Activated CD4-positive, alpha-beta T cell treated with anti-CD3 and anti-CD28 coated beads for 36 hours (primary cell): ENCODE measurements around the gene PSMB1. TPM values are rescaled to one million over a fixed set of nuclear protein-coding genes. Genes with fewer than 3 reads are reported as not detected.
A peak's percentile ranks its signal among the peaks of the same experiment; 100 is the strongest.
"Not testable (repeated sequence)": the region's sequence is repeated elsewhere in the genome, so short reads cannot be mapped to it uniquely, and the experiment has no call there.

Source experiments
- ATAC-seq: fragments of 200-7000 bp; cut with Tn5 transposase; one replicate; pipeline ENCODE4 v1.10.0; 2021; ENCODE audit warnings: mild to moderate bottlenecking, moderate library complexity
- CTCF ChIA-PET: fragments of 350-600 bp; sonication (Branson Sonifier 250); formaldehyde crosslinking; loops from one replicate; lab custom pipeline; 2021; ENCODE audit warnings: antibody characterized with exemption; lab: Charles Lee
- POLR2A ChIA-PET: fragments of 350-600 bp; sonication (Branson Sonifier 250); formaldehyde crosslinking; loops from one replicate; lab custom pipeline; 2021; ENCODE audit warnings: antibody characterized with exemption, inconsistent platforms; lab: Charles Lee
- DNase-seq: peaks from one replicate; pipeline ENCODE4 v3.0.0-alpha.2; 2020
- H3K27ac Mint-ChIP-seq: one replicate; pipeline ENCODE4 v1.8.0; 2021; ENCODE audit warnings: mixed read lengths
- H3K27me3 Mint-ChIP-seq: one replicate; pipeline ENCODE4 v1.8.0; 2021; ENCODE audit warnings: mixed read lengths
- H3K36me3 Mint-ChIP-seq: one replicate; pipeline ENCODE4 v1.8.0; 2021; ENCODE audit warnings: low read depth, mixed read lengths
- H3K4me1 Mint-ChIP-seq: one replicate; pipeline ENCODE4 v1.8.0; 2021; ENCODE audit warnings: mixed read lengths
- H3K4me3 Mint-ChIP-seq: one replicate; pipeline ENCODE4 v1.8.0; 2021; ENCODE audit warnings: mild to moderate bottlenecking, moderate library complexity, mixed read lengths
- H3K9me3 Mint-ChIP-seq: one replicate; pipeline ENCODE4 v1.8.0; 2021; ENCODE audit warnings: low read depth, mixed read lengths
- intact Hi-C, 2 experiments: fragments of 100-400 bp; cut with DNase I in 1 of 2; cut with micrococcal nuclease in 1 of 2; formaldehyde crosslinking; loops; one replicate each; pipeline versions ENCODE4 v1.14.2 to v1.15.1; 2022 to 2024; cut with DNase I, micrococcal nuclease
- total RNA-seq, 2 experiments: library from RNA; stranded (reverse); gene quantifications; one replicate each; pipeline ENCODE4 v1.2.3, GENCODE V29; 2021

The PSMB1 gene
- total RNA-seq, 2 experiments from 2014 or later: 129 to 245 TPM

DNA sequence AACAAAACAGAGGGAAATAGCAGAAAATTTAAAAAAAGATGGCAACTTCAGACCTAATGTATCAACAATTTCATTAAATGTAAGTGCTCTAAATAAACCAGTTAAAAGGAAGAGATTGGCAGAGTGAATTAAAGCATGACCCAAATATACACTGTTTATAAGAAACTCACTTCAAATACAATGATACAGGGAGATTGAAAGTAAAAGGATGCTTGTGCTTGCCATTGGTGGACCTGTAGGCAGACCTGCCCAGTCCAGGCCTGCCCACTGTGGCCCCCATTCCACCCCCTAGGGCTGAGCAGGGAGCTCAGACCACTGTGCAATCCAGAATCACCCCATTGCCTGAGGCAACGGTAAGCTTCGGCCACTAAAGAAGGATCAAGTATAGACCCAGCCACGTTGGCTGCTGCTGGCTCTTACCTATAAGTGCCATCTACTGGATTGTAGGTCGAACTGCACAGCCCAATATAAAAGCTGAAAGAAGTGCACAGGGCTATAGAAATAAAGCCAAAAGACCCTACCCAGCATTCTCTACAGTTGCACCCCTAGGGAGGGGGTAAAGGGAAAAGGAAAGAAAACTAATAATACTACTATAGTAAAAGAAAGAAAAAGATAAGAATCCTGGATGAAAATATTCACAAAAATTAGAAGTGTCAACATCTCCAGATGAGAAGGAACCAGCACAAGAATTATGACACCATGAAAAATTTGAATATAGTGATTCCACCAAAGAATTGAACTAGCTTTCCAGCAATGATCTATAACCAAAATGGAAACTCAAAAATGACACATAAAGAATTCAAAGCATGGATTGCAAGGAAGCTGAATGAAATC, 36.1 kb downstream of the PSMB1 start:
- ChIA-PET POLR2A (no interaction called here), CTCF (interaction anchor here (0.6 to 2.2 kb wide), 14 partner anchors 9 to 727 kb away, joined by 3 to 18 read pairs (median 4); no protein-coding TSS in a partner anchor)
- H3K36me3 Mint-ChIP-seq: no peaks in the 10 kb centered on the region
- no peaks in the 10 kb centered on the region for H3K4me1 Mint-ChIP-seq
- intact Hi-C loops: loop anchor here (1.0 to 5.0 kb wide), 7 partner anchors 225 to 1560 kb away; partner anchors contain the start of gene DLL1 (in 1 of the 2)
- peaks cover 33% of the 10 kb centered on the region for H3K27me3 Mint-ChIP-seq
- H3K4me3 Mint-ChIP-seq: no peak overlapping the region
- H3K9me3 Mint-ChIP-seq: no peaks in the 10 kb centered on the region
- no peak overlapping the region for H3K27ac Mint-ChIP-seq
- ATAC-seq (peak; percentile 97), DNase-seq (peak; percentile 59)

- no peak overlapping the region for H3K4me3 Mint-ChIP-seq
- no peak overlapping the region for H3K27ac Mint-ChIP-seq
- ATAC-seq: no peak
- H3K9me3 Mint-ChIP-seq: no peaks in the 10 kb centered on the region
- intact Hi-C loops: loop anchor here (5.0 kb wide), 2 partner anchors 223 to 1558 kb away; partner anchors contain the start of gene DLL1 (in 1 of the 2)
- H3K36me3 Mint-ChIP-seq: no peaks in the 10 kb centered on the region
- ChIA-PET POLR2A (no interaction called here), CTCF (no interaction called here)
- DNase-seq: no peak
- peaks cover 37% of the 10 kb centered on the region for H3K27me3 Mint-ChIP-seq
- no peaks in the 10 kb centered on the region for H3K4me1 Mint-ChIP-seq
Measured at GRCh38 chr6:170514908-170515307, 38.2 kb downstream of the PSMB1 start.

- Mint-ChIP-seq H3K27ac (no peak overlapping the region), H3K4me1 (no peaks in the 10 kb centered on the region), H3K27me3 (peaks cover 26% of the 10 kb centered on the region), H3K9me3 (no peaks in the 10 kb centered on the region), H3K4me3 (no peak overlapping the region), H3K36me3 (no peaks in the 10 kb centered on the region)
- CTCF ChIA-PET: interaction anchor here (2.2 kb wide), 1 partner anchor 681 kb away, joined by 13 read pairs; no protein-coding TSS in a partner anchor
- POLR2A ChIA-PET: no interaction called here
- no peak for DNase-seq
- intact Hi-C loops: no loop called here
- ATAC-seq: no peak
Measured at GRCh38 chr6:170512249-170512648, 40.9 kb downstream of the PSMB1 start.

- DNase-seq: no peak
- intact Hi-C loops: no loop called here
- CTCF ChIA-PET: interaction anchor here (1.2 to 1.3 kb wide), 2 partner anchors 12 to 678 kb away, joined by 3 to 4 read pairs; no protein-coding TSS in a partner anchor
- no peaks in the 10 kb centered on the region for H3K36me3 Mint-ChIP-seq
- H3K27ac Mint-ChIP-seq: no peak overlapping the region
- no peak for ATAC-seq
- peaks cover 30% of the 10 kb centered on the region for H3K27me3 Mint-ChIP-seq
- H3K4me3 Mint-ChIP-seq: no peak overlapping the region
- POLR2A ChIA-PET: interaction anchor here (0.6 kb wide), 1 partner anchor 326 kb away, joined by 4 read pairs; no protein-coding TSS in a partner anchor
- no peaks in the 10 kb centered on the region for H3K9me3 Mint-ChIP-seq
- no peaks in the 10 kb centered on the region for H3K4me1 Mint-ChIP-seq
Measured at GRCh38 chr6:170510631-170511030, 42.5 kb downstream of the PSMB1 start.

DNA sequence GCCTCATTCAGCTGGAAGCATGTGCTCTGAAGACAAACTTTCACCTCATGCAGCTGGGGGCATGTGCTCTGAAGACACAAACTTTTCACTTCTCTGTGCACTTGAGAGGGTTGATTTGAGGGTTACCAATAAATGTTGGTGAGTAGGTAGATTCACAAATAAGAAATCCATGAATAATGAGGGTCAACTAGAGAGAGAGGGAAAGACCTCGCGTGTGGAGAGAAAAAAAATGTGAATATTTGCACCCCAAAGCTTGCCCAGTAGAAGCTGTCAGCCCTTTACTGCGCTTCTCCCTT, 43.4 kb downstream of the PSMB1 start:
- no peak for ATAC-seq
- ChIA-PET CTCF (interaction anchor here (0.8 to 1.0 kb wide), 2 partner anchors 8 to 720 kb away, joined by 3 to 4 read pairs; no protein-coding TSS in a partner anchor), POLR2A (interaction anchor here (0.7 kb wide), 1 partner anchor 181 kb away, joined by 3 read pairs; no protein-coding TSS in a partner anchor)
- intact Hi-C loops: no loop called here
- Mint-ChIP-seq H3K4me1 (no peaks in the 10 kb centered on the region), H3K27me3 (peaks cover 33% of the 10 kb centered on the region), H3K4me3 (no peak overlapping the region), H3K36me3 (no peaks in the 10 kb centered on the region), H3K9me3 (no peaks in the 10 kb centered on the region), H3K27ac (no peak overlapping the region)
- DNase-seq: no peak

- DNase-seq, ATAC-seq, H3K9me3 Mint-ChIP-seq, H3K36me3 Mint-ChIP-seq, H3K4me1 Mint-ChIP-seq, intact Hi-C loops, H3K4me3 Mint-ChIP-seq, H3K27ac Mint-ChIP-seq: not testable (repeated sequence)
- POLR2A ChIA-PET: interaction anchor here (0.7 kb wide), 1 partner anchor 181 kb away, joined by 3 read pairs; no protein-coding TSS in a partner anchor
- peaks cover 33% of the 10 kb centered on the region for H3K27me3 Mint-ChIP-seq
- CTCF ChIA-PET: interaction anchor here (0.7 to 1.0 kb wide), 3 partner anchors 9 to 719 kb away, joined by 3 to 4 read pairs (median 3); no protein-coding TSS in a partner anchor
Measured at GRCh38 chr6:170508892-170509722, 44.0 kb downstream of the PSMB1 start.

DNA sequence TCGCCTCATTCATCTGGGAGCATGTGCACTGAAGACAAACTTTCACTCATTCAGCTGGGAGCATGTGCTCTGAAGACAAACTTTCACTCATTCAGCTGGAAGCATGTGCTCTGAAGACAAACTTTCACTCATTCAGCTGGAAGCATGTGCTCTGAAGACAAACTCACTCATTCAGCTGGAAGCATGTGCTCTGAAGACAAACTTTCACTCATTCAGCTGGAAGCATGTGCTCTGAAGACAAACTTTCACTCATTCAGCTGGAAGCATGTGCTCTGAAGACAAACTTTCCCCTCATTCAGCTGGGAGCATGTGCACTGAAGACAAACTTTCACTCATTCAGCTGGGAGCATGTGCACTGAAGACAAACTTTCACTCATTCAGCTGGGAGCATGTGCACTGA, 44.8 kb downstream of the PSMB1 start:
- ChIA-PET CTCF (interaction anchor here (0.6 to 0.7 kb wide), 2 partner anchors 43 to 677 kb away, joined by 3 read pairs; no protein-coding TSS in a partner anchor), POLR2A (interaction anchor here (0.6 kb wide), 1 partner anchor 953 kb away, joined by 3 read pairs; no protein-coding TSS in a partner anchor)
- H3K27ac Mint-ChIP-seq, H3K4me3 Mint-ChIP-seq, DNase-seq, H3K4me1 Mint-ChIP-seq, H3K36me3 Mint-ChIP-seq, H3K9me3 Mint-ChIP-seq, ATAC-seq, intact Hi-C loops: not testable (repeated sequence)
- peaks cover 38% of the 10 kb centered on the region for H3K27me3 Mint-ChIP-seq

GRCh38 chr6:170507728-170508127, 45.4 kb downstream of the PSMB1 start:
- H3K27ac Mint-ChIP-seq, H3K4me3 Mint-ChIP-seq, intact Hi-C loops, DNase-seq, H3K4me1 Mint-ChIP-seq, H3K36me3 Mint-ChIP-seq, H3K9me3 Mint-ChIP-seq, ATAC-seq: not testable (repeated sequence)
- peaks cover 39% of the 10 kb centered on the region for H3K27me3 Mint-ChIP-seq
- ChIA-PET POLR2A (interaction anchor here (0.6 kb wide), 1 partner anchor 953 kb away, joined by 3 read pairs; no protein-coding TSS in a partner anchor), CTCF (interaction anchor here (0.6 to 1.0 kb wide), 2 partner anchors 42 to 680 kb away, joined by 3 read pairs; no protein-coding TSS in a partner anchor)

DNA sequence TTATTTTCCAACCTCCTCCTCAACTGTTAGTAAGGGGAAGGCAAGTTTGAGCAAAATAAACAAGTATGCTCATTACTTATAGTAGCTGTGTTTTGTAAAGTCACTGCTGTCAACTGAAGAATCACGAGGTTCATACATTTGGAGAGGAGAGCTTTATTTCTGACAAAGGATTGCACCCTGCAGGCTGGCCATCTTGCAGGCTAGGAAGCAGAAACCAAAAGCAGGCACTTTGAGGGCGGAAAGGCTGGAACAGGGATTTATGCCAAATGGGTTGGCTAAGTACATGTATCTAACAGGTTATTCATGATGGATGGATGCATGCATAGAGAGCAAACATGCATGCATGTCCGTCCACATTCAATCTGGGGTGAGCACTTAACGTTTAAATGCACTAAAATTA, 46.7 kb downstream of the PSMB1 start:
- Mint-ChIP-seq H3K4me3 (no peak overlapping the region), H3K9me3 (peaks cover 2% of the 10 kb centered on the region), H3K36me3 (no peaks in the 10 kb centered on the region), H3K27ac (no peak overlapping the region), H3K4me1 (no peaks in the 10 kb centered on the region), H3K27me3 (peaks cover 44% of the 10 kb centered on the region)
- POLR2A ChIA-PET: no interaction called here
- ATAC-seq (no peak), DNase-seq (no peak)
- CTCF ChIA-PET: no interaction called here
- intact Hi-C loops: no loop called here

- ATAC-seq (no peak), DNase-seq (no peak)
- H3K27me3 Mint-ChIP-seq: peaks cover 49% of the 10 kb centered on the region
- H3K4me1 Mint-ChIP-seq: no peaks in the 10 kb centered on the region
- intact Hi-C loops: no loop called here
- no peaks in the 10 kb centered on the region for H3K36me3 Mint-ChIP-seq
- ChIA-PET CTCF (no interaction called here), POLR2A (no interaction called here)
- H3K27ac Mint-ChIP-seq: no peak overlapping the region
- no peak overlapping the region for H3K4me3 Mint-ChIP-seq
- H3K9me3 Mint-ChIP-seq: peaks cover 5% of the 10 kb centered on the region
Measured at GRCh38 chr6:170505306-170505705, 47.8 kb downstream of the PSMB1 start.

- peaks cover 5% of the 10 kb centered on the region for H3K9me3 Mint-ChIP-seq
- no peak for ATAC-seq
- no peak overlapping the region for H3K4me3 Mint-ChIP-seq
- DNase-seq: no peak
- POLR2A ChIA-PET: no interaction called here
- H3K4me1 Mint-ChIP-seq: no peaks in the 10 kb centered on the region
- intact Hi-C loops: no loop called here
- CTCF ChIA-PET: interaction anchor here (0.7 kb wide), 1 partner anchor 427 kb away, joined by 3 read pairs; no protein-coding TSS in a partner anchor
- no peak overlapping the region for H3K27ac Mint-ChIP-seq
- H3K36me3 Mint-ChIP-seq: no peaks in the 10 kb centered on the region
- H3K27me3 Mint-ChIP-seq: peaks cover 49% of the 10 kb centered on the region
Measured at GRCh38 chr6:170504479-170504878, 48.6 kb downstream of the PSMB1 start.
